M059J (cell line): ENCODE data around the gene PDGFRB. TPM values are rescaled to one million over a fixed set of nuclear protein-coding genes. Genes with fewer than 3 reads are reported as not detected.
A peak's percentile ranks its signal among the peaks of the same experiment; 100 is the strongest.

Source experiments
- DNase-seq: peaks from one replicate; pipeline ENCODE4 v3.0.0-alpha.2; 2012; ENCODE audit warnings: low read depth
- total RNA-seq: library from RNA; depleted of rRNA; stranded (reverse); fragments of >200 nt; shearing (Covaris generic); gene quantifications from 2 replicates; pipeline ENCODE4 v1.2.3, GENCODE V29; 2014; rRNA removed

Gene PDGFRB
- total RNA-seq, 1 experiment from 2014 or later: 44.4 TPM

GRCh38 chr5:150066901-150067396 lies 88.7 kb downstream of the PDGFRB start:
- DNase-seq: peak; percentile 88

DNA sequence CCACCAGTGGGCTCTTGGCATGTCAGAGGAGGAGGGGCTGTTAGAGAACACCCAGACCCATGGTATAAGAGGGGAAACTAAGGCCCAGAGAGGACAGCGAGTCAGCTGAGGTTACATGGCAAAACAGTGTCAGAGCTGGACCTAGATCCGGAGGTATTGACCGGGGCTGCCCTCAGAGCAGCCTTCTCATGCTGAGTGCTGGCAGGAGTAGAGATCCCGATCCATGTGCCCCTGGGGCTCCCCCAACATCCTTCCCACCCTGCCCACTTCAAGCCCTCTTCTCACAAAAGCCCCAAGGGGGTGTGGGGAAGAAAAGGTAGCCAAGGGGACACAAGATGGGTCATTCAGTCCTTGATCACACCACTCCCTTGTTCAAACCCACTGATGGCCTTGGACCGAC lies 89.2 kb downstream of the PDGFRB start:
- DNase-seq: peak; percentile 36

DNA sequence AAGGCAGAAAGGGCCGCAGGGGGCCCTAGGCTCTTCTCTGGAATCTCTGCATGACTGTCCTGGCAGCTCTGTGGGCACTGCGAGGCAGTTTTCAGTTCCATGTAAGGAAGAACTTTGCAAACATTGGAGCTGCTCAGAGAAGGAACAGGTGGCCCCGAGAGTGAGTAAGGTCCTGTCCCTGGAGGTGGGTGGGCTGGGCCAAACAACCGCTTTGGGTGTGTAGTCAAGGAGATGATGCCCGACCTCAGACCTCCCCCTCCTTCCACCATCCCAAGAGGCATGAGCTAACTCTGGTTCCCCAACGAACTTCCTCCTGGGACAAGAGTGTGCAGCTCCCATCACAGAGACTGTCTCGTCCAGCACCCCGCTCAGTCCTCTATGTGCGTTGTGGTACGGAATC lies 89.8 kb downstream of the PDGFRB start:
- DNase-seq: peak; percentile 97

- DNase-seq: peak; percentile 96
These were observed 90.3 kb downstream of the PDGFRB start for GRCh38 chr5:150065346-150065745.

GRCh38 chr5:150064681-150065220 lies 90.9 kb downstream of the PDGFRB start:
- peak; percentile 73 for DNase-seq

Other genes with a start within 250 kb of the PDGFRB start
- 0.02 and 0.22 TPM in 2 replicates for gene PDE6A, start 211.1 kb downstream of the PDGFRB start, total RNA-seq
- gene SLC26A2, start 195.1 kb downstream of the PDGFRB start, total RNA-seq: 11.9 and 17.5 TPM in 2 replicates
- 3.2 and 6.3 TPM in 2 replicates for gene TIGD6, start 155.2 kb downstream of the PDGFRB start, total RNA-seq
- gene HMGXB3, start 155.1 kb downstream of the PDGFRB start, total RNA-seq: 34.4 and 51.2 TPM in 2 replicates
- 0.22 and 2.4 TPM in 2 replicates for gene CSF1R, start 69.3 kb downstream of the PDGFRB start, total RNA-seq
- not detected in 2 replicates for gene CDX1, start 10.9 kb upstream of the PDGFRB start, total RNA-seq
- gene SLC6A7, start 34.2 kb upstream of the PDGFRB start, total RNA-seq: not detected in 2 replicates
- 0.17 and 1.0 TPM in 2 replicates for gene CAMK2A, start 133.9 kb upstream of the PDGFRB start, total RNA-seq
- gene ARSI, start 147.1 kb upstream of the PDGFRB start, total RNA-seq: 32.7 and 51.2 TPM in 2 replicates
- gene TCOF1, start 201.9 kb upstream of the PDGFRB start, total RNA-seq: 21.4 and 33.7 TPM in 2 replicates